Endothelial cell (in vitro differentiated cells): ENCODE results near the gene KCNIP4. TPM values are rescaled to one million over a fixed set of nuclear protein-coding genes. Genes with fewer than 3 reads are reported as not detected.

Experiments used
- DNase-seq: peaks from one replicate; pipeline ENCODE4 v3.0.0; 2021; ENCODE audit warnings: low spot score
- H3K27ac Mint-ChIP-seq: one replicate; pipeline ENCODE4 v1.8.0; 2021; ENCODE audit warnings: mixed read lengths, inconsistent platforms; ENCODE audit not compliant: unreplicated experiment
- H3K27me3 Mint-ChIP-seq: one replicate; pipeline ENCODE4 v1.8.0; 2021; ENCODE audit warnings: mild to moderate bottlenecking, moderate library complexity, mixed read lengths, inconsistent platforms; ENCODE audit not compliant: unreplicated experiment
- H3K36me3 Mint-ChIP-seq: one replicate; pipeline ENCODE4 v1.8.0; 2021; ENCODE audit warnings: mild to moderate bottlenecking, low read depth, mixed read lengths, inconsistent platforms; ENCODE audit not compliant: unreplicated experiment
- H3K4me1 Mint-ChIP-seq: one replicate; pipeline ENCODE4 v1.8.0; 2021; ENCODE audit warnings: mild to moderate bottlenecking, mixed read lengths, inconsistent platforms; ENCODE audit not compliant: unreplicated experiment
- H3K4me3 Mint-ChIP-seq: one replicate; pipeline ENCODE4 v1.8.0; 2021; ENCODE audit warnings: mild to moderate bottlenecking, mixed read lengths, inconsistent platforms; ENCODE audit not compliant: unreplicated experiment
- H3K9me3 Mint-ChIP-seq: one replicate; pipeline ENCODE4 v1.8.0; 2021; ENCODE audit warnings: mixed read lengths, inconsistent platforms; ENCODE audit not compliant: unreplicated experiment
- CTCF ChIP-seq: fragments of 200-600 bp; sonication (generic); IDR thresholded peaks from one replicate; pipeline ENCODE4 v1.5.0; 2021; ENCODE audit warnings: antibody characterized with exemption; ENCODE audit not compliant: unreplicated experiment
- total RNA-seq: library from RNA; stranded (reverse); fragmentation: NEBNext Ultra II Directional; extraction: Animal tissue kit (Norgen Biotek cat#: 25700); gene quantifications from one replicate; pipeline ENCODE4 v1.2.1, GENCODE V29; 2021; ENCODE audit not compliant: unreplicated experiment

The KCNIP4 gene
- total RNA-seq, 1 donor from 2014 or later, result 0.31 TPM

- no peak overlapping the region for H3K4me3 Mint-ChIP-seq
- peaks cover 6% of the 10 kb centered on the region for H3K4me1 Mint-ChIP-seq
- H3K27ac Mint-ChIP-seq, result no peak overlapping the region
- H3K27me3 Mint-ChIP-seq, result no peaks in the 10 kb centered on the region
- no peak for TF ChIP-seq CTCF
- DNase-seq, result no peak
- no peaks in the 10 kb centered on the region for H3K36me3 Mint-ChIP-seq
- no peaks in the 10 kb centered on the region for H3K9me3 Mint-ChIP-seq
Observed at GRCh38 chr4:20698820-20699219, 1249.8 kb downstream of the KCNIP4 start.

GRCh38 chr4:20698382-20698781 is 1250.2 kb downstream of the KCNIP4 start:
- Mint-ChIP-seq H3K36me3 (no peaks in the 10 kb centered on the region), H3K27ac (no peak overlapping the region), H3K4me3 (no peak overlapping the region), H3K9me3 (no peaks in the 10 kb centered on the region), H3K27me3 (no peaks in the 10 kb centered on the region), H3K4me1 (peaks cover 6% of the 10 kb centered on the region)
- DNase-seq, result no peak
- no peak for TF ChIP-seq CTCF

- Mint-ChIP-seq H3K27ac (no peak overlapping the region), H3K4me1 (peaks cover 6% of the 10 kb centered on the region), H3K27me3 (no peaks in the 10 kb centered on the region), H3K4me3 (no peak overlapping the region), H3K9me3 (no peaks in the 10 kb centered on the region), H3K36me3 (no peaks in the 10 kb centered on the region)
- TF ChIP-seq CTCF, result no peak
- DNase-seq, result no peak
Observed at GRCh38 chr4:20696815-20697214, 1251.8 kb downstream of the KCNIP4 start.

GRCh38 chr4:20687864-20688263 is 1260.7 kb downstream of the KCNIP4 start:
- no peak for DNase-seq
- TF ChIP-seq CTCF, result no peak
- Mint-ChIP-seq H3K9me3 (no peaks in the 10 kb centered on the region), H3K27ac (no peak overlapping the region), H3K4me1 (no peaks in the 10 kb centered on the region), H3K36me3 (no peaks in the 10 kb centered on the region), H3K27me3 (no peaks in the 10 kb centered on the region), H3K4me3 (no peak overlapping the region)

GRCh38 chr4:20684852-20685763 is 1263.5 kb downstream of the KCNIP4 start:
- Mint-ChIP-seq H3K4me3 (no peak overlapping the region), H3K4me1 (no peaks in the 10 kb centered on the region), H3K27me3 (no peaks in the 10 kb centered on the region), H3K36me3 (no peaks in the 10 kb centered on the region), H3K9me3 (no peaks in the 10 kb centered on the region), H3K27ac (no peak overlapping the region)
- TF ChIP-seq CTCF, result peak; percentile 86
- DNase-seq, result no peak
